Right lobe of liver (tissue), 4 donors: ENCODE measurements around the gene ADGRG3.

ENCODE experiments used
- CTCF ChIP-seq, 4 donors: fragments of 200-600 bp in 3 of 4; fragments of 450-650 bp in 1 of 4; IDR thresholded peaks; one replicate each; pipeline versions ENCODE4 v1.5.1 to v1.8.0; 2016 to 2022; ENCODE audit warnings: antibody characterized with exemption in 4 of 4, mild to moderate bottlenecking in 2 of 4
- POLR2A ChIP-seq: fragments of 450-650 bp; IDR thresholded peaks from one replicate; pipeline ENCODE4 v1.6.1; 2017; ENCODE audit warnings: antibody characterized with exemption, mild to moderate bottlenecking
- donor health status: DM: no; HTN: no; CAD: no.
- donor health status: DM: no; HTN: no; CAD: no.
- donor health status: DM: no; HTN: yes; CAD: no.

GRCh38 chr16:57724531-57724930, 56.4 kb downstream of the ADGRG3 start:
- TF ChIP-seq POLR2A = no peak
- TF ChIP-seq CTCF (IDR thresholded peaks at IDR 0.05) = no peak
